Mesothelial cell of epicardium (in vitro differentiated cells): Measurements from ENCODE around the gene PLA2G4B. TPM values are rescaled to one million over a fixed set of nuclear protein-coding genes. Genes with fewer than 3 reads are reported as not detected.

Experiments used
- DNase-seq, 2 experiments: peaks; one replicate each; pipeline ENCODE4 v3.0.0; 2021; ENCODE audit warnings: low spot score in 2 of 2; ENCODE audit not compliant: unreplicated experiment in 2 of 2
- H3K27ac Mint-ChIP-seq: 2 replicates; pipeline ENCODE4 v1.8.0; 2021; ENCODE audit warnings: mixed read lengths
- H3K27me3 Mint-ChIP-seq: 2 replicates; pipeline ENCODE4 v1.8.0; 2021; ENCODE audit warnings: low read depth, mixed read lengths
- H3K36me3 Mint-ChIP-seq: 2 replicates; pipeline ENCODE4 v1.8.0; 2021; ENCODE audit warnings: mixed read lengths
- H3K4me1 Mint-ChIP-seq: 2 replicates; pipeline ENCODE4 v1.8.0; 2021; ENCODE audit warnings: mixed read lengths
- H3K4me3 Mint-ChIP-seq: 2 replicates; pipeline ENCODE4 v1.8.0; 2021; ENCODE audit warnings: mild to moderate bottlenecking, moderate library complexity, mixed read lengths
- H3K9me3 Mint-ChIP-seq: 2 replicates; pipeline ENCODE4 v1.8.0; 2021; ENCODE audit warnings: mixed read lengths
- CTCF ChIP-seq: fragments of 200-600 bp; sonication (generic); IDR thresholded peaks from one replicate; pipeline ENCODE4 v1.5.0; 2021; ENCODE audit warnings: antibody characterized with exemption; ENCODE audit not compliant: unreplicated experiment
- microRNA-seq: library from miRNA; unstranded; fragments of <30 nt; microRNA quantifications from one replicate; pipeline ENCODE4 v1.2.0, GENCODE V29; 2021; ENCODE audit warnings: inconsistent platforms, mixed read lengths
- total RNA-seq: library from RNA; stranded (reverse); gene quantifications from 3 replicates; pipeline ENCODE4 v1.2.1, GENCODE V29; 2021

Gene PLA2G4B
- total RNA-seq, 1 donor from 2014 or later, result 11.2 TPM

GRCh38 chr15:41896566-41896965, 57.9 kb downstream of the PLA2G4B start:
- no peak for DNase-seq
- Mint-ChIP-seq H3K27ac (no peak overlapping the region), H3K36me3 (peaks cover 4% of the 10 kb centered on the region), H3K9me3 (no peaks in the 10 kb centered on the region), H3K27me3 (no peaks in the 10 kb centered on the region), H3K4me1 (peaks cover 27% of the 10 kb centered on the region), H3K4me3 (no peak overlapping the region)
- TF ChIP-seq CTCF, result no peak

- no peak for DNase-seq
- Mint-ChIP-seq H3K4me1 (peaks cover 27% of the 10 kb centered on the region), H3K4me3 (no peak overlapping the region), H3K27ac (peak overlapping the region; percentile 27), H3K27me3 (no peaks in the 10 kb centered on the region), H3K9me3 (no peaks in the 10 kb centered on the region), H3K36me3 (peaks cover 4% of the 10 kb centered on the region)
- no peak for TF ChIP-seq CTCF
These were observed 58.7 kb downstream of the PLA2G4B start for GRCh38 chr15:41897363-41897799.

Small RNA genes within 50 kb of the gene (microRNA-seq; reads per million reads assigned to microRNA genes)
- gene MIR4310, result not detected

Other genes with a start within 250 kb of the PLA2G4B start
- 68.9 to 74.6 TPM (median 71.4 TPM) in 3 replicates for gene MGA, start 178.4 kb upstream of the PLA2G4B start, total RNA-seq
- gene MAPKBP1, start 64.4 kb upstream of the PLA2G4B start, total RNA-seq, result 38.9 to 42.6 TPM (median 40.8 TPM) in 3 replicates
- 25.9 to 27.6 TPM (median 26.7 TPM) in 3 replicates for gene JMJD7, start 10.8 kb upstream of the PLA2G4B start, total RNA-seq
- gene SPTBN5, start 55.2 kb downstream of the PLA2G4B start, total RNA-seq, result 2.1 to 2.7 TPM (median 2.3 TPM) in 3 replicates
- 14.5 to 16.1 TPM (median 15.8 TPM) in 3 replicates for gene EHD4, start 133.7 kb downstream of the PLA2G4B start, total RNA-seq
- gene PLA2G4E, start 182.2 kb downstream of the PLA2G4B start, total RNA-seq, result not detected in 3 replicates